SK-N-SH treated with all-trans-retinoic acid at 6 μM for 48 hours (cell line): Measurements from ENCODE around the gene RAP2B.

Experiments
- ATAC-seq: fragments of 200-7000 bp; cut with Tn5 transposase; 3 replicates; pipeline ENCODE4 v1.9.1; 2020; ENCODE audit warnings: mild to moderate bottlenecking, moderate library complexity
- ARNTL ChIP-seq: fragments of 450-650 bp; formaldehyde crosslinking; IDR thresholded peaks from 2 replicates; pipeline ENCODE4 v1.5.0; 2020; ENCODE audit warnings: low read depth, mild to moderate bottlenecking, moderate library complexity, borderline replicate concordance
- BACH2 ChIP-seq: fragments of 250-450 bp; sonication (Bioruptor Pico); IDR thresholded peaks from 2 replicates; pipeline ENCODE4 v1.9.0; 2021; ENCODE audit warnings: mild to moderate bottlenecking, borderline replicate concordance
- CREB5 ChIP-seq: fragments of 250-450 bp; sonication (Bioruptor Pico); IDR thresholded peaks from 2 replicates; pipeline ENCODE4 v1.5.1; 2020; ENCODE audit warnings: low read depth, mild to moderate bottlenecking, moderate library complexity
- CSDC2 ChIP-seq: fragments of 250-450 bp; sonication (Bioruptor Pico); IDR thresholded peaks from 2 replicates; pipeline ENCODE4 v1.5.0; 2020; ENCODE audit warnings: mild to moderate bottlenecking, moderate library complexity
- CSRNP3 ChIP-seq: fragments of 250-450 bp; sonication (Bioruptor Pico); IDR thresholded peaks from 2 replicates; pipeline ENCODE4 v1.5.1; 2021; ENCODE audit warnings: mild to moderate bottlenecking, moderate library complexity
- ESRRG ChIP-seq: fragments of 250-450 bp; sonication (Bioruptor Pico); IDR thresholded peaks from 2 replicates; pipeline ENCODE4 v1.6.1; 2021; ENCODE audit warnings: mild to moderate bottlenecking
- GLIS3 ChIP-seq: fragments of 250-450 bp; sonication (Bioruptor Pico); IDR thresholded peaks from 2 replicates; pipeline ENCODE4 v1.5.0; 2020; ENCODE audit warnings: mild to moderate bottlenecking, moderate library complexity
- OSR1 ChIP-seq: fragments of 250-450 bp; sonication (Bioruptor Pico); IDR thresholded peaks from 2 replicates; pipeline ENCODE4 v1.8.0; 2022; ENCODE audit warnings: moderate library complexity, mild to moderate bottlenecking, inconsistent platforms
- PATZ1 ChIP-seq: fragments of 250-450 bp; sonication (Bioruptor Pico); IDR thresholded peaks from 2 replicates; pipeline ENCODE4 v1.8.0; 2020; ENCODE audit warnings: mild to moderate bottlenecking, moderate library complexity, borderline replicate concordance
- PPARA ChIP-seq: fragments of 250-450 bp; sonication (Bioruptor Pico); IDR thresholded peaks from 2 replicates; pipeline ENCODE4 v1.5.0; 2020; ENCODE audit warnings: mild to moderate bottlenecking, borderline replicate concordance
- RARB ChIP-seq: fragments of 250-450 bp; sonication (Bioruptor Pico); IDR thresholded peaks from 2 replicates; pipeline ENCODE4 v1.8.0; 2021; ENCODE audit warnings: mild to moderate bottlenecking, moderate library complexity
- SNAI2 ChIP-seq: fragments of 250-450 bp; sonication (Bioruptor Pico); IDR thresholded peaks from 2 replicates; pipeline ENCODE4 v1.5.0; 2020; ENCODE audit warnings: mild to moderate bottlenecking, moderate library complexity
- TCF4 ChIP-seq: fragments of 250-450 bp; sonication (Bioruptor Pico); IDR thresholded peaks from 2 replicates; pipeline ENCODE4 v1.8.0; 2021; ENCODE audit warnings: mild to moderate bottlenecking, moderate library complexity, borderline replicate concordance
- TSHZ2 ChIP-seq: fragments of 250-450 bp; sonication (Bioruptor Pico); IDR thresholded peaks from 2 replicates; pipeline ENCODE4 v1.5.0; 2020; ENCODE audit warnings: mild to moderate bottlenecking, moderate library complexity
- ZC3H10 ChIP-seq: fragments of 250-450 bp; sonication (Bioruptor Pico); IDR thresholded peaks from 2 replicates; pipeline ENCODE4 v1.5.1; 2021; ENCODE audit warnings: mild to moderate bottlenecking, moderate library complexity
- ZFP3 ChIP-seq: fragments of 250-450 bp; sonication (Bioruptor Pico); IDR thresholded peaks from 2 replicates; pipeline ENCODE4 v1.5.0; 2020; ENCODE audit warnings: mild to moderate bottlenecking, moderate library complexity
- ZFP30 ChIP-seq: fragments of 450-650 bp; formaldehyde crosslinking; IDR thresholded peaks from 2 replicates; pipeline ENCODE4 v1.5.0; 2022; ENCODE audit warnings: mild to moderate bottlenecking, moderate library complexity
- ZNF70 ChIP-seq: fragments of 450-650 bp; formaldehyde crosslinking; IDR thresholded peaks from 2 replicates; pipeline ENCODE4 v1.5.0; 2020; ENCODE audit warnings: mild to moderate bottlenecking, moderate library complexity

Gene RAP2B

GRCh38 chr3:153166206-153166605, 4.2 kb downstream of the RAP2B start:
- no peak for ATAC-seq
- TF ChIP-seq ZC3H10 (no peak), PATZ1 (no peak), CSDC2 (CRISPR knock-in tag) (no peak), ARNTL (no peak), RARB (CRISPR knock-in tag) (no peak), CREB5 (no peak), CSRNP3 (CRISPR knock-in tag) (no peak), ZFP3 (no peak), GLIS3 (CRISPR knock-in tag) (no peak), ZNF70 (CRISPR knock-in tag) (no peak), TSHZ2 (CRISPR knock-in tag) (no peak), PPARA (CRISPR knock-in tag) (no peak), ZFP30 (CRISPR knock-in tag) (no peak), OSR1 (CRISPR knock-in tag) (no peak), ESRRG (CRISPR knock-in tag) (no peak)
- TF ChIP-seq, all 23 proteins: peak for 0

- TF ChIP-seq CSRNP3 (CRISPR knock-in tag): no peak
- no peak for TF ChIP-seq CSDC2 (CRISPR knock-in tag)
- TF ChIP-seq PPARA (CRISPR knock-in tag): no peak
- no peak for TF ChIP-seq GLIS3 (CRISPR knock-in tag)
- no peak for TF ChIP-seq TCF4 (CRISPR knock-in tag)
- TF ChIP-seq RARB (CRISPR knock-in tag): no peak
- no peak for TF ChIP-seq OSR1 (CRISPR knock-in tag)
- TF ChIP-seq ZC3H10: no peak
- TF ChIP-seq ARNTL: no peak
- no peak for TF ChIP-seq ZNF70 (CRISPR knock-in tag)
- TF ChIP-seq SNAI2 (CRISPR knock-in tag): no peak
- ATAC-seq: no peak
Measured at GRCh38 chr3:153166796-153167195, 4.8 kb downstream of the RAP2B start.

- ATAC-seq: peak; percentile 29; the same call in 2 of the 3 replicates
- TF ChIP-seq CSRNP3 (CRISPR knock-in tag): no peak
- no peak for TF ChIP-seq ZC3H10
- no peak for TF ChIP-seq ZNF70 (CRISPR knock-in tag)
- no peak for TF ChIP-seq OSR1 (CRISPR knock-in tag)
- TF ChIP-seq BACH2: no peak
- TF ChIP-seq, all 23 proteins: peak for 0
Measured at GRCh38 chr3:153169793-153170383, 7.9 kb downstream of the RAP2B start.
